PFSK-1 (cell line): Measurements from ENCODE around the gene COQ9.

Source experiments
- FOXP2 ChIP-seq: optimal IDR thresholded peaks from 2 replicates; pipeline ENCODE3; 2011; ENCODE audit warnings: borderline replicate concordance, control low read depth, inconsistent platforms; ENCODE audit not compliant: insufficient read depth; ENCODE audit errors: extremely low read length, extremely low read depth
- POLR2AphosphoS5 ChIP-seq: IDR thresholded peaks from 2 replicates; pipeline ENCODE4 v1.6.1; 2012; ENCODE audit warnings: low read depth, mild to moderate bottlenecking, control low read depth, low read length, moderate library complexity
- SIN3A ChIP-seq: IDR thresholded peaks from 2 replicates; pipeline ENCODE4 v1.6.1; 2012; ENCODE audit warnings: mild to moderate bottlenecking, low read length, moderate library complexity, borderline replicate concordance; ENCODE audit not compliant: insufficient read depth
- TAF1 ChIP-seq: IDR thresholded peaks from 2 replicates; pipeline ENCODE4 v1.6.1; 2012; ENCODE audit warnings: low read length, control low read depth, borderline replicate concordance; ENCODE audit not compliant: insufficient read depth
- TF ChIP-seq, protein P1 (sequence below), 2 experiments: IDR thresholded peaks; 2 replicates each; pipeline versions ENCODE4 v1.6.1 to v1.8.0; 2011 to 2012; ENCODE audit warnings: low read depth in 2 of 2, low read length in 2 of 2, control low read depth in 1 of 2, inconsistent platforms in 1 of 2, mild to moderate bottlenecking in 1 of 2, moderate library complexity in 1 of 2; ENCODE audit not compliant: insufficient read depth in 1 of 2

The COQ9 gene

DNA sequence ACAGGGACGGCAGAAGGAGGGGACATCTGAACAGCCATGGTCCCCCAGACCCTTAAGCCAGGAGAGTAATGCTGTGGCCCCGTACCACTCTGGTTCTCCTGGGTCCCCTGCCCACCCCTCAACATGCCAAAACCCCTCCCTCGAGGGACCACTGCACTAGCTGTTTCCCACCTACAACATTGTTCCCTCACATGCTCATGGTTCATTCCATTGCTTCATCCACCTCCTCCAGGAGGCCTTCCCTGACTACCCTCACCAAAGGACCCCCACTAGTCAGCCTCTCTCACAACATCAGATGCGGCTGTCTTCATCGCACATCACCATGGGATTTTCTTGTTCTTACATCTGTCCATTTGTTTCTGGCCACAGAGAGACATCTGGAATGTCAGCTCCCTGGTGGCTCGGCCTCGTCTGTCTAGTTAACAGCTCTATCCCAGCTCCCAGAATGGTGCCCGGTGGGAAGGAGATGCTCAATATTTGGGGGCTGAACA is 37.3 kb downstream of the COQ9 start:
- TF ChIP-seq, protein P1, sequence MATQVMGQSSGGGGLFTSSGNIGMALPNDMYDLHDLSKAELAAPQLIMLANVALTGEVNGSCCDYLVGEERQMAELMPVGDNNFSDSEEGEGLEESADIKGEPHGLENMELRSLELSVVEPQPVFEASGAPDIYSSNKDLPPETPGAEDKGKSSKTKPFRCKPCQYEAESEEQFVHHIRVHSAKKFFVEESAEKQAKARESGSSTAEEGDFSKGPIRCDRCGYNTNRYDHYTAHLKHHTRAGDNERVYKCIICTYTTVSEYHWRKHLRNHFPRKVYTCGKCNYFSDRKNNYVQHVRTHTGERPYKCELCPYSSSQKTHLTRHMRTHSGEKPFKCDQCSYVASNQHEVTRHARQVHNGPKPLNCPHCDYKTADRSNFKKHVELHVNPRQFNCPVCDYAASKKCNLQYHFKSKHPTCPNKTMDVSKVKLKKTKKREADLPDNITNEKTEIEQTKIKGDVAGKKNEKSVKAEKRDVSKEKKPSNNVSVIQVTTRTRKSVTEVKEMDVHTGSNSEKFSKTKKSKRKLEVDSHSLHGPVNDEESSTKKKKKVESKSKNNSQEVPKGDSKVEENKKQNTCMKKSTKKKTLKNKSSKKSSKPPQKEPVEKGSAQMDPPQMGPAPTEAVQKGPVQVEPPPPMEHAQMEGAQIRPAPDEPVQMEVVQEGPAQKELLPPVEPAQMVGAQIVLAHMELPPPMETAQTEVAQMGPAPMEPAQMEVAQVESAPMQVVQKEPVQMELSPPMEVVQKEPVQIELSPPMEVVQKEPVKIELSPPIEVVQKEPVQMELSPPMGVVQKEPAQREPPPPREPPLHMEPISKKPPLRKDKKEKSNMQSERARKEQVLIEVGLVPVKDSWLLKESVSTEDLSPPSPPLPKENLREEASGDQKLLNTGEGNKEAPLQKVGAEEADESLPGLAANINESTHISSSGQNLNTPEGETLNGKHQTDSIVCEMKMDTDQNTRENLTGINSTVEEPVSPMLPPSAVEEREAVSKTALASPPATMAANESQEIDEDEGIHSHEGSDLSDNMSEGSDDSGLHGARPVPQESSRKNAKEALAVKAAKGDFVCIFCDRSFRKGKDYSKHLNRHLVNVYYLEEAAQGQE (IDR thresholded peaks at IDR 0.05; ENCODE audit: insufficient read depth in 1 of 2, low read depth in 2 of 2, low read length in 2 of 2): no peak
- TF ChIP-seq POLR2AphosphoS5 (no peak), FOXP2 (no peak), TAF1 (no peak), SIN3A (no peak)

DNA sequence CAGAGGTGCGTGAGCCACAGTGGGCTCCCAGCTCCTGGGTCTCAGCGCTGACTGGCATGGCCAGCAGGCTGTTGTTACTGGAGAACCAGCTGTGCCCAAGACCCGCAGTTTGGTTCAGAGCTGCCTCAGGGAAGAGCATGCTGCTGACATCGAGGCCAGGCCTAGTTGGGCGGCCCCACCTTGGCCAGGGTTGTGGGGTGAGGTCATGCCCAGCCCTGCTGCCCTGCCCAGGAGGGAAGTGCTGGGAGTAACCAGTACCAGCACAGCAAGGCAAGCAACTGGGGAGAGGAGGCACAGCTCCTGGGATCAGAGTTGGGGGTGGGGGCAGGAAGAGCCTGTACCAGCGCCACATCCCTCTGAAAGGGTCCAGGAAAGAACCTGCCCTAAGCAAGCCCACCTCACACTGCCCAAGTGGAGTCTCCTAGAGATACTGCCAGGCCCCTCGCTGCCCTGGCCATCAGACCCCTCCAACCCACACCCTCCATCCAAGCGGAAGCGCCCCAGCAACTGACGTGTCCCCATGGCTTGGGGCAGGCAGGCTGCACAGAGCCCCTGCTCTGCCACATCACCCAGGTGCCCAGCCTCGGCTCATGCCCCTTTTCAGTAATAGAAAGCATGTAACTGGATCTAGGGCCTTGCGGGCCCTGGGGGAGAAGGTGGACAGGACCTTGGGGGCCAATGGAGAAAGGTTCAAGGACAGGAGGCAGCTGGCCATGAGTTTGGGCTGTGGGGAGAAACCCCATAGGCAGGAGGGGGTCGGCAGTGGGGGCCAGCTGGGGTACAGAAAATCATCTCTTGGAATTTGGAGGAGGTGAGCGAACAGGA is 38.0 kb downstream of the COQ9 start:
- TF ChIP-seq, protein P1 (IDR thresholded peaks at IDR 0.05; ENCODE audit: insufficient read depth in 1 of 2, low read depth in 2 of 2, low read length in 2 of 2): no peak
- no peak for TF ChIP-seq POLR2AphosphoS5
- TF ChIP-seq TAF1: no peak
- TF ChIP-seq SIN3A: no peak
- TF ChIP-seq FOXP2: no peak

DNA sequence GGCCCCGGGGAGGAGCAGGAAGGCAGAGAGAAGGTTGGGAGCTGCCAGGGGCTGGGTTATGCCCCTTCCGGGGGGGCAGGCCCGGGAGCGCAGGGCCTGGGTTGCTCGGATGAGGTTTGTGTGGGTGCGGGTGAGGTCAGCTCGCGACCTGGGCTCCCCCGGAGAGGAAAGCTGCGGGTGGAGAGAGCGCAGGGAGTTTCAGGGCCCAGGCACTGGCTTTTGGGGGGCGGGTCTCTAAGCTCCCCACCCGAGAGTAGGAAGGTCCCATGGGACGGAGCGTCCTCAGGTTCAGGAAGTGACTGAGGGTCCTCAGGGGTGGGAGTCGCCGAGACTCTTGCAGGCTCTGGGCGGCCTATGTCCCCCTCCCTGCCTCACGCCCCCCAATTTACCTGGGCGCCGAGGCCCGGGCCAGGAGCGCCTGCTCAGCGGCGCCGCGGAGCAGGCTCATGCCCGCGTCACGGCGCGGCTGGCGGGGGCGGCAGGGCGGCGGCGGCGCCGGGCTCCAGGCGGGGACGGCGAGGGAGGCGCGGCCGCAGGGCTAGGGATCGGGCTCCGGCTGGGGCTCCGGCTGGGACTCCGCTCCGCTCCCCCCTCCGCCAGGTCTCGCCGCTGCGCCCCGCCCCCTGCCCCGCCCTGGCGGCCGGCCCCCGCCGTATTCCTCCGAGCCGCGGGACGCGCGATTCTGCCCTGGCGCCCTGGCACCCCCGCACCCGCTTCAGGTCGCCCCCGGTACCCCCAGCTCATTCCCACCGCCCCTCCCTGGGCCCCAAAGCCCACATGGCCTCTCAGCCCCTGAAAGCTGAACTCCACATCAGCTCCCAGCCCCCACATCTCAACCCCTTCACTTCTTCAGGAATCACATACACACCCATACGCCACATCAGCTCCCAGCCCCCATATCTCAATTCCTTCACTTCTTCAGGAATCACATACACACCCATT is 38.9 kb downstream of the COQ9 start, which contains the start of gene DOK4:
Gene DOK4 (minus strand): TSS at position 578 of the 942 bp plus-strand sequence. CDS start 6,986 bp downstream, outside the sequence.
- TF ChIP-seq TAF1: peak; percentile 59; the same call in 1 of the 2 replicates
- TF ChIP-seq SIN3A: no peak
- TF ChIP-seq, protein P1 (IDR thresholded peaks at IDR 0.05; ENCODE audit: insufficient read depth in 1 of 2, low read depth in 2 of 2, low read length in 2 of 2): no peak
- TF ChIP-seq FOXP2: peak; percentile 49

DNA sequence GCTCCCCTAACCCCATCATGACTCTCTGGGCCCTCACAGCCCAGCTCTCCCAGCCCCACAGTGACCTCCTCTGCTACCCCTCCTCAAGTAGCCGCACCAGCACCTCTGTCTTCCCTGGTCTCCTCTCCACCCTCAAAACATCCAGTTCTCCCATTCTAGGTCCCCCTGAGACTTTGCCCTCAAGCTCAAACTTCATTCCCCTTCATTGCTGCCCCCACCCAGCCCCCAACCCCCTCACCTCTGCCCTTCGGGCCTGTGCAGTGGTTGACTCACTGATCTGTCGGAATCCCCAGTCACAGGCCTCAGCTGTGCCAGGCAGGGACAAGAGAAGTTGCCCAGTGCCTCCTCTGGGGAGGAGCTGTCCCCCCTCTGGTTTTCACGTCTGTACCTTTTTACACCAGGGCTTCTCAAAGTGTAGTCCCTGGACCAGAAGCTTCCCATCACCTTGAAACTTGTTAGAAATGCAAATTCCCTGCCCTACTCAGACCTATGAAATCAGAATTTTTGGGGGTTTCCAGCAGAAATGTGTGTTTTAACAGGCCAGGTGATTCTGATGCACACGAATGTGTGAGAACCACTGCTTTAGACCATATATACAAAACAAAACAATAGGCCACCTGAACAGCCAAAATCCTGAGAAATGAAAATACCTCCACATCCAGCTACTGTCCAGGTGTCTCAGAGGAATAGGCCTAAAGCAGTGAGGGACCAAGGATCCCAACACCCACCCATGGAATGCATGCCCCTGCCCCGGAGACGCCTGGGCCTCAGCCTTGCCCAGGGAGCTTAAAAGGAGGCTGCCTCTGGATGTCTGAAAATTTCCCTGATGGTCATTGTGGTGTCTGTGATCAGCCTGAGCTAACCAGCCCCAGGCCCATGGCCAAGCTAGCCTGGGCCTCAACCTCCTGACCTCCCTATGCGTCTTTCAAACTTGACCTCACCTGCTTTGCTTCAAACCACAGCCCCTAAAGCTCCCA is 39.9 kb downstream of the COQ9 start:
- no peak for TF ChIP-seq SIN3A
- no peak for TF ChIP-seq FOXP2
- TF ChIP-seq TAF1: no peak
- TF ChIP-seq POLR2AphosphoS5: no peak
- TF ChIP-seq, protein P1 (IDR thresholded peaks at IDR 0.05; ENCODE audit: insufficient read depth in 1 of 2, low read depth in 2 of 2, low read length in 2 of 2): no peak
